HepG2 (cell line): ENCODE measurements around the gene CENATAC. TPM values are rescaled to one million over a fixed set of nuclear protein-coding genes. Genes with fewer than 3 reads are reported as not detected.

Source experiments
- ATAC-seq: fragments of 200-7000 bp; cut with Tn5 transposase; 3 replicates; pipeline ENCODE4 v1.9.1; 2020; ENCODE audit warnings: mild to moderate bottlenecking, moderate library complexity
- BruUV-seq: library from RNA; stranded (reverse); fragments of 400-500 nt; replicated peaks from 2 replicates; lab custom pipeline; 2021; lab: Mats Ljungman, UMichigan
- CTCF ChIA-PET: fragments of 300-600 bp; formaldehyde crosslinking; extraction: SDS; loops from one replicate; lab custom pipeline; 2021; ENCODE audit warnings: low total read pairs, inconsistent platforms, low intra/inter-chr PET ratio; lab: Yijun Ruan, JAX
- POLR2A ChIA-PET: fragments of 350-600 bp; sonication (Branson Sonifier 250); formaldehyde crosslinking; loops from one replicate; lab custom pipeline; 2020; ENCODE audit warnings: antibody characterized with exemption, inconsistent platforms; lab: Yijun Ruan, JAX
- DNase-seq: peaks from one replicate; pipeline ENCODE4 v3.0.0-alpha.2; 2015; ENCODE audit warnings: low spot score
- FAIRE-seq: peaks from 3 replicates; lab custom pipeline; 2011; peaks lifted over from hg19 to GRCh38; lab: Jason Lieb, UNC
- H2AFZ ChIP-seq: one replicate; pipeline ENCODE4 v1.6.1; 2011; ENCODE audit warnings: low read length, inconsistent platforms
- H3K27ac ChIP-seq: fragments of 300-600 bp; 3 replicates; pipeline ENCODE4 v1.8.0; 2011; ENCODE audit warnings: mixed run types, mild to moderate bottlenecking, mixed read lengths, low read length, inconsistent platforms; ENCODE audit not compliant: insufficient read depth; ENCODE audit errors: extremely low read length
- H3K27me3 ChIP-seq, 2 experiments: fragments of 200-600 bp in 1 of 2; 2 replicates in 1 of 2; 3 replicates in 1 of 2; pipeline versions ENCODE4 v1.6.0 to v1.8.0; 2011; ENCODE audit warnings: low read length in 2 of 2, mild to moderate bottlenecking in 2 of 2, moderate library complexity in 2 of 2, inconsistent platforms in 1 of 2; ENCODE audit not compliant: insufficient read depth in 2 of 2, control insufficient read depth in 1 of 2
- H3K36me3 ChIP-seq, 2 experiments: fragments of 200-600 bp in 1 of 2; replicated peaks in 1 of 2; 2 replicates in 1 of 2; 3 replicates in 1 of 2; pipeline versions ENCODE4 v1.5.1 to v1.8.0; 2011; ENCODE audit warnings: low read length in 2 of 2, inconsistent platforms in 1 of 2; ENCODE audit not compliant: insufficient read depth in 2 of 2, control insufficient read depth in 1 of 2
- H3K4me1 ChIP-seq: 2 replicates; pipeline ENCODE4 v1.5.1; 2012; ENCODE audit warnings: low read length, inconsistent platforms; ENCODE audit not compliant: insufficient read depth
- H3K4me2 ChIP-seq: 2 replicates; pipeline ENCODE4 v1.6.0; 2011; ENCODE audit warnings: low read depth, low read length, inconsistent platforms
- H3K4me3 ChIP-seq, 3 experiments: fragments of 200-600 bp in 1 of 3; sonication (generic), shearing (Covaris generic) in 1 of 3; replicated peaks in 1 of 3; 2 replicates each; pipeline ENCODE4 v1.5.1; 2011 to 2016; ENCODE audit warnings: low read length in 3 of 3, inconsistent platforms in 2 of 3, low read depth in 2 of 3, mild to moderate bottlenecking in 2 of 3, control low read depth in 1 of 3, mixed read lengths in 1 of 3; ENCODE audit not compliant: insufficient read depth in 1 of 3
- H3K79me2 ChIP-seq: one replicate; pipeline ENCODE4 v1.6.1; 2011; ENCODE audit warnings: low read length, inconsistent platforms; ENCODE audit not compliant: insufficient read depth
- H3K9ac ChIP-seq: 2 replicates; pipeline ENCODE4 v1.6.0; 2011; ENCODE audit warnings: mild to moderate bottlenecking, low read depth, low read length, inconsistent platforms; ENCODE audit not compliant: insufficient read depth
- H3K9me3 ChIP-seq: 2 replicates; pipeline ENCODE4 v1.5.1; 2012; ENCODE audit warnings: mild to moderate bottlenecking, low read length
- H4K20me1 ChIP-seq: 2 replicates; pipeline ENCODE4 v1.6.0; 2011; ENCODE audit warnings: inconsistent platforms, mild to moderate bottlenecking, low read length, moderate library complexity; ENCODE audit not compliant: insufficient read depth
- ATF5 ChIP-seq: sonication (generic); formaldehyde crosslinking; IDR thresholded peaks from 2 replicates; pipeline ENCODE4 v1.4.0; 2020; ENCODE audit warnings: mild to moderate bottlenecking, low read depth, missing genetic modification reagents
- EHMT2 ChIP-seq: fragments of 200-600 bp; sonication (generic); IDR thresholded peaks from 2 replicates; pipeline ENCODE4 v1.7.0; 2017; ENCODE audit warnings: antibody characterized with exemption, low read depth, low read length, borderline replicate concordance
- FOXO1 ChIP-seq: sonication (generic); formaldehyde crosslinking; IDR thresholded peaks from 2 replicates; pipeline ENCODE4 v1.4.0; 2020; ENCODE audit warnings: missing genetic modification reagents
- GATAD2A ChIP-seq: IDR thresholded peaks from 2 replicates; pipeline ENCODE4 v1.6.1; 2016
- HNF1B ChIP-seq: sonication (generic); formaldehyde crosslinking; IDR thresholded peaks from 2 replicates; pipeline ENCODE4 v1.5.1; 2020; ENCODE audit warnings: mild to moderate bottlenecking, moderate library complexity, missing genetic modification reagents
- HOMEZ ChIP-seq: IDR thresholded peaks from 2 replicates; pipeline ENCODE4 v1.6.1; 2016; ENCODE audit warnings: low read depth
- MBNL3 ChIP-seq: fragments of 250-450 bp; sonication (Bioruptor Pico); conservative IDR thresholded peaks from 2 replicates; pipeline ENCODE4 v1.8.0; 2022; ENCODE audit warnings: mild to moderate bottlenecking, inconsistent platforms
- MTA1 ChIP-seq: sonication (generic); formaldehyde crosslinking; IDR thresholded peaks from 2 replicates; pipeline ENCODE4 v1.4.0; 2020; ENCODE audit warnings: missing genetic modification reagents, mild to moderate bottlenecking, borderline replicate concordance
- NFATC3 ChIP-seq: sonication (generic); formaldehyde crosslinking; IDR thresholded peaks from 2 replicates; pipeline ENCODE4 v1.5.1; 2020; ENCODE audit warnings: mild to moderate bottlenecking, missing genetic modification reagents
- NFE2L2 ChIP-seq: fragments of 150-350 bp; IDR thresholded peaks from 2 replicates; pipeline ENCODE4 v1.6.1; 2014; ENCODE audit warnings: low read length
- SOX5 ChIP-seq: IDR thresholded peaks from 2 replicates; pipeline ENCODE4 v1.6.1; 2016; ENCODE audit warnings: borderline replicate concordance
- TFDP1 ChIP-seq: IDR thresholded peaks from 2 replicates; pipeline ENCODE4 v1.6.1; 2016; ENCODE audit warnings: missing compliant biosample characterization, missing genetic modification reagents, borderline replicate concordance
- TRIM22 ChIP-seq: fragments of 450-650 bp; IDR thresholded peaks from 2 replicates; pipeline ENCODE4 v1.6.1; 2017
- ZBTB44 ChIP-seq: sonication (generic); formaldehyde crosslinking; IDR thresholded peaks from 2 replicates; pipeline ENCODE4 v1.4.0; 2020; ENCODE audit warnings: missing genetic modification reagents
- ZNF317 ChIP-seq: sonication (generic); formaldehyde crosslinking; IDR thresholded peaks from 2 replicates; pipeline ENCODE4 v1.5.0; 2020; ENCODE audit warnings: mild to moderate bottlenecking, missing genetic modification reagents
- ZNF337 ChIP-seq: sonication (generic); formaldehyde crosslinking; IDR thresholded peaks from 2 replicates; pipeline ENCODE4 v1.5.1; 2020; ENCODE audit warnings: missing genetic modification reagents, low read depth, mild to moderate bottlenecking, borderline replicate concordance
- ZNF549 ChIP-seq: sonication (generic); formaldehyde crosslinking; IDR thresholded peaks from 2 replicates; pipeline ENCODE4 v1.5.0; 2020; ENCODE audit warnings: missing genetic modification reagents
- WGBS: methylation state at CpG from one replicate; pipeline ENCODE4 v1.1.6; 2017; ENCODE audit warnings: low lambda C conversion rate; 5-methylcytosine and 5-hydroxymethylcytosine counted together
- in situ Hi-C: cut with HindIII; loops from 2 replicates; pipeline ENCODE4 v1.10.0; 2017; ENCODE audit warnings: low pct_unique_long_range_greater_than_20kb; ENCODE audit not compliant: extremely low pct_ligation_motif_present
- intact Hi-C: fragments of 100-400 bp; cut with micrococcal nuclease; formaldehyde crosslinking; loops from one replicate; pipeline ENCODE4 v1.10.0; 2022; ENCODE audit not compliant: unreplicated experiment
- polyA plus RNA-seq, 8 experiments: library from polyadenylated mRNA; depleted of rRNA in 3 of 8; stranded (reverse) in 7 of 8; unstranded in 1 of 8; fragments of >200 nt; fragmentation: Illumina TruSeq in 4 of 8; extraction: Trizol in 4 of 8; gene quantifications; 2 replicates each; pipeline versions ENCODE4 v1.2.1 to v1.2.3, GENCODE V29; 2011 to 2016; ENCODE audit warnings: low read depth in 4 of 8, missing spikeins in 1 of 8, mixed read lengths in 1 of 8; ENCODE audit not compliant: insufficient read depth in 1 of 8
- total RNA-seq, 5 experiments: library from RNA; depleted of rRNA; stranded (reverse); fragments of >200 nt; fragmentation: Illumina TruSeq; extraction: Trizol; gene quantifications; 2 replicates each; pipeline ENCODE4 v1.2.3, GENCODE V29; 2016; ENCODE audit warnings: low read depth in 1 of 5

CENATAC gene
- total and polyA plus RNA-seq, 2 of the 13 experiments (the other 11 are each of a cell fraction or from before 2014, with no cell fraction given), result 21.7 to 25.0 TPM

GRCh38 chr11:118961189-118961588 is 36.7 kb upstream of the CENATAC start:
- intact Hi-C loops (no loop called here), in situ Hi-C loops (no loop called here)
- POLR2A ChIA-PET, result no interaction called here
- Histone ChIP-seq H3K27me3 (peaks cover 2 to 44% of the 10 kb centered on the region in 2 experiments; a peak in 4 of 5 replicates), H2AFZ (no peak overlapping the region), H3K4me2 (peak overlapping the region; percentile 75), H3K9me3 (no peaks in the 10 kb centered on the region), H4K20me1 (no peaks in the 10 kb centered on the region), H3K4me1 (no peaks in the 10 kb centered on the region; the same call in 1 of the 2 replicates), H3K4me3 (peak overlapping the region in 1 of 3 experiments; percentile 54; a peak in 1 of 6 replicates), H3K79me2 (no peaks in the 10 kb centered on the region), H3K27ac (no peak overlapping the region), H3K9ac (no peak overlapping the region), H3K36me3 (no peaks in the 10 kb centered on the region)
- BruUV-seq, result no TSS peak
- no peak for DNase-seq
- no peak for FAIRE-seq
- peak; percentile 6; the same call in 1 of the 3 replicates for ATAC-seq
- CTCF ChIA-PET, result no interaction called here
- 8% methylated on average over 4 of the region's 5 CpGs for WGBS
- TF ChIP-seq SOX5 (CRISPR knock-in tag), result no peak
- TF ChIP-seq ATF5 (CRISPR knock-in tag), result no peak
- TF ChIP-seq ZNF337 (CRISPR knock-in tag), result no peak
- TF ChIP-seq FOXO1 (CRISPR knock-in tag), result no peak
- TF ChIP-seq ZNF317, result no peak
- no peak for TF ChIP-seq NFE2L2
- no peak for TF ChIP-seq TRIM22
- TF ChIP-seq HOMEZ (CRISPR knock-in tag), result no peak
- TF ChIP-seq TFDP1 (CRISPR knock-in tag), result no peak
- TF ChIP-seq NFATC3 (CRISPR knock-in tag), result no peak
- no peak for TF ChIP-seq MBNL3 (CRISPR knock-in tag)
- no peak for TF ChIP-seq GATAD2A (CRISPR knock-in tag)
- no peak for TF ChIP-seq ZBTB44 (CRISPR knock-in tag)
- TF ChIP-seq ZNF549 (CRISPR knock-in tag), result no peak
- no peak for TF ChIP-seq MTA1
- TF ChIP-seq EHMT2, result no peak
- no peak for TF ChIP-seq HNF1B (CRISPR knock-in tag)
